Measurements from ENCODE around the gene NTM.

NTM gene

DNA sequence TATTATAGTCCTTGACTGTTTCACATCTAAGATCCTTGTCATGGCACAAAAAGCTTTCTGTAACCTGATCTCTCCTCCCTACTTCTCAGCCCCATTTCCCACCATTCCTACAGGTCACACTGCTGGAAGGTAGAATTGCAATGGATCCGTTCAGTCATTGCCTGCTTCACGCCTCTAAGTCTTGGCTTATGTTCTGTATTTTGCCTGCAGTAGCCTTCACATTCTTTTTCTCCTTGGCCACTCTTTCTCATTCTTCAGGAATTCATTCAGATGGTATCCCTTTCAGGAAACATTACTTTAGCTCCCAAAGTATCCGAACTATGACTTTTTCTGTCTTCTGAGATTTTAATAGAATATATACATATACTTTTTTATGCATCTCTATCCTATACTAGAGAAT is 731.5 kb downstream of the NTM start:
- no peak for DNase-seq

GRCh38 chr11:132103021-132103420 is 732.6 kb downstream of the NTM start:
- no peak for DNase-seq

DNA sequence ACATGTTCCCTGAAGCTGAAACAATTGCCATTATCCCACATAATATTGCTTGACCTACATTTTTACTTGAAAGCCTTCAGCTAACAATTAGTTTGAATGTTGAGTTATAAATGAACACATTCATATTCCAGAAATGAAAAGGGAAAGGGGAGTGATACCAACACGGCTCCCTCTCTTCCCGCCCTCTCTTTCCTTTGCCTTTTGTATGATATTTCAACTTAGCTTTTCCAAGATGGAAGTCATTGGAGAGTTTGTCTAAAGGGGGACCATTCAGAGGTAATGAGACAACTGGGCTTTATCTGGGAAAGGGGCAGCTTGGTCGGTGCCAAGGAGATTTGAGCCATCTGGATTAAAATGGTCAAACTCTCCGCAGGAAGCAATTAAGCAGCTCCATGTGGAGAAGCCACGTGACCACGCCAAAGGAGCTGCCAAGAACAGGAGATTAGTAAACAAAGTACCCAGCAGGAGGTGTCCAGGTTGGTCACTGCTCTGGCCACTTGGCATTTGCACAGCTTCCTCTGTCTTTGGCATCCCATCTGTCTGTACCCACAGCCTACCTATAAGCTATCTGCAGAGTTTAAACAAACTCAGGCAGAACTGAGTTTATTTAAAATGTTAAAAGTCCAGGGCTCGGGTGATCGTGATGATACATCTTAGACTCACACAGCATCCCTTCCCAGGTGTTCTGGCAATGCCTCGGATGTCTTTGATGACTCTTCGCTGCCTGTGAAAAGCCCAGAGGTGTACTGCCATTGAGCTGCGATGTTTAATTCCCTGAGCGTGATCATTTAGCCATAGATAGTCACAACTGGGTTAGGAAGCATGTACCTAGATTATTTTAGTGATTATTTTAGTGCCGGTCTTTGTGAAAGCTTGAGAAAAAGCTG is 735.9 kb downstream of the NTM start:
- DNase-seq, result peak; percentile 43

GRCh38 chr11:132111316-132111715 is 740.9 kb downstream of the NTM start:
- no peak for DNase-seq

- DNase-seq, result no peak
Measured at GRCh38 chr11:132111838-132112237, 741.4 kb downstream of the NTM start.

- DNase-seq, result no peak
Measured at GRCh38 chr11:132112846-132113245, 742.4 kb downstream of the NTM start.

DNA sequence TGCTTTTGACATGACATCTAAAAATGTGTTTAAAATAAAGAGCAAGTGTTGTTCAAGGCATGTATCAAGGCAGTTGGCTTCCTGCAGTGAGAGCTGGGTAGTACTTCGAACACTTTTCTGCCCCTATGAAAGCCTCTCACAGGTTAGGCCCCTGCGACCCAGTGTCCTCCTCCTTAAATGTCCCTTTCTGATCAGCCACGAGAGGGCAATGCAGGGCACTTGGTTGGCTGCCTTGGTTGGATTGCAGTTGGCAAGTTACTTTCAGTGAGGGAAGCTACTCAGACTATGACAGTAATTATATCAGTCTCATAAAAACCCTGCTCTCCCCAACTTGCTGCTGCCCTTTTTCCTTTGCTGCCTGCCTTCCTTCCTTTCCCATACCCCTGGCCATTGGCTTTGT is 743.8 kb downstream of the NTM start:
- DNase-seq, result peak; percentile 94

DNA sequence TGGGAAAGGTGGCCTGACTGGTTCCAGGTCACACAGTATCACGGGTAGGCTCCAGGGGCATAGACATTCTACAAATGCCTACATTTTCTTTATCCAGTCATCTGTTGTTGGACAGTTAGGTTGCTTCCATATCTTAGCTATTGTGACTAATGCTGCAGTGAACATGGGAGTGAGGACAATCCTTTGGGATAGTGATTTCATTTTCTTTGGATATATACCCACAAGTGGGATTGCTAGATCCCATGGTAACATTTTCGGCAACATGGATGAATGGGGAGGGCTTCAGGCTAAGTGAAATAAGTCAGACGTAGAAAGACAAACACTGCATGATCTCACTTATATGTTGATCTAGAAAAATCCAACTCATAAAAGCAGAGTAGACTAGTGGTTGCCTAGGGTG is 744.3 kb downstream of the NTM start:
- DNase-seq, result no peak

- no peak for DNase-seq
Measured at GRCh38 chr11:132115454-132115853, 745.0 kb downstream of the NTM start.

GRCh38 chr11:132116516-132116915 is 746.1 kb downstream of the NTM start:
- DNase-seq, result no peak

DNA sequence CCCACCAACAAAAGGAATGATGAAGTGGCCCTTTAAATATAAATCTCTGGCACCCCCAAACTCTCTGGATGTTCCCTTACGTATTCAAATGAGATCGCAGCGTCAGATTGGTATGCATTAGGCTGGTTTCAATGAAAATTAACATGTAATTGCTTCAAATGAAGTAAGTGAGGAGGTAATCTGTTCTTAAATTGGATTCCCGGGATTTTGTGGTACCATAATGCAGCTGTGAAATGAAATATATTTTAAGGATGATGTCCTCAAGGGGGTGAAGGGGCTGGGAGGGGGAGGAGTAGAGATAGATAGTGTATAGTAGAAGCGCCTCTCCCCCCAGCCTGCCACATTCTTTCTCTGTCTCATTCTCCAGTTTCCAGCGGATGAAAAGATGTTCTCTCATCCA is 748.2 kb downstream of the NTM start:
- no peak for DNase-seq

DNA sequence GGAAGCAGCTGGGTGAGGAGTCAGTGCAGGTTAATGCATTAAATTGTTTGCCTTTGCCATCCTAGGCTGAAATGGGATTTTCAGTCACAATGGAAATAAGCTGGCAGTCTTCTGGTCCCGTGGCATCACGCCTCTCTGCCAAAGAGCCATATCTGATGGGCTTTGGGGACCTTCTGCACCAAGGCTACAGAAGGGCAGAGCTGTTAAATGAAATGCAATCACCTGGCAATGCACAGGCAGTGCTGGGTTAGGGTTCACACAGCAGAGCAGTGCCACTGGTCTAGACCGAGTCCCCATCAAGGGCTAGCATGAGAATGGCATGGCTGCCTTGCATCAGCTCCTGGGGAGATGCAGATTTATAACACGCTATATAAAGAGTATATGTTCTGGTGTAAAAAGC is 749.2 kb downstream of the NTM start:
- DNase-seq, result no peak

- DNase-seq, result no peak
Measured at GRCh38 chr11:132122735-132123134, 752.3 kb downstream of the NTM start.

GRCh38 chr11:132123449-132123848 is 753.0 kb downstream of the NTM start:
- DNase-seq, result no peak

- no peak for DNase-seq
Measured at GRCh38 chr11:132123854-132124835, 753.7 kb downstream of the NTM start.

DNA sequence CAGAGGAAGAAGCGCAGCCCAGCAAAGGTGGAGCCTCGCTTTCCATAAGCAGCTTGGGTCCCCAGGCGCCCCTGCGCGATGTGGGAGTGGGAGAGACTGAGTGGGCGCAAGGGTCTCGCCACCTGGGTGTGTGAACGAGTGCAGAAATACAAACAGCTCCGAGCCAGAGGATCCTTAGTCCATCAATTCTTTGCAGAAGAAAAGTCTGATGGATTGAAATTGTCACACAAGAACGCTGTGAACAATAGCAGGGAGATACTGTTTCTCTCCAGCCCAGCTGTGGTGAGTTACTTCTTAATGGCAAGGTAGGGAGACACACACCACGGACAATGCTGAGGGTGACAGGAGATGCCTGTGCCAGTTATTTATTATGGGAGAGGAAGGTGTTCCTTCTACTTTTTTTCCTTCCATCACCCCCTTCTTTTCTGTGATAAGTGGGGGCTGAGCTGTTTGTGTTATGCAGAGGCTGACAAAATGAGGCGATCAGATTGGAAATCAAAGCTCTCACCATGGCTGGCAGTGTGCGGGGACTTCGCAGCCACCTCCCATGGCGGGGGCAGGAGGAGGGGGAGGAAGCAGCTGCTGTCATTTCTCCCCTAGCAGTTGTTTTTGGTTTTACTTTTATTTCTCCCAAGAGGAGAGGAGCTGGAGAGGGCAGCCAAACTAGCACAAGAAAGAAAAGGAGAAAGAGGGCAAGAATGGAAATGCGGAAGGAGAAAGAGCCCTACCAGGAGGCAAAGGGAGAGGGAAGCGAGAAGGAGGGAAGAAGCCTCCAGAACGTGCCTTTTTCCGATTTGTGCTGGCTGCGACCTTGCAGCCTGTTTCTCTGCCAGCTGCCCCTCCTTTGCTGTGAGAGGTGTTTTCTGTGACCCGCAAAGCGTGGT is 755.8 kb downstream of the NTM start:
- peak; percentile 95 for DNase-seq

GRCh38 chr11:132126973-132127899 is 756.8 kb downstream of the NTM start:
- no peak for DNase-seq

GRCh38 chr11:132127900-132128288 is 757.5 kb downstream of the NTM start:
- no peak for DNase-seq

- DNase-seq, result peak; percentile 98
Measured at GRCh38 chr11:132131047-132131446, 760.6 kb downstream of the NTM start.

- peak; percentile 68 for DNase-seq
Measured at GRCh38 chr11:132131961-132132360, 761.5 kb downstream of the NTM start.

- no peak for DNase-seq
Measured at GRCh38 chr11:132134322-132134721, 763.9 kb downstream of the NTM start.

Data from NCI-H510A treated with DMSO at 0.1 percent for 48 hours (cell line).